HG02759 (cell line): Measurements from ENCODE around the gene CTNNBL1.

ENCODE experiments used
- ATAC-seq: cut with Tn5 transposase; IDR thresholded peaks from one replicate; pipeline ENCODE4 v1.9.1; 2021; ENCODE audit warnings: mild to moderate bottlenecking, moderate library complexity; ENCODE audit not compliant: unreplicated experiment

Gene CTNNBL1

DNA sequence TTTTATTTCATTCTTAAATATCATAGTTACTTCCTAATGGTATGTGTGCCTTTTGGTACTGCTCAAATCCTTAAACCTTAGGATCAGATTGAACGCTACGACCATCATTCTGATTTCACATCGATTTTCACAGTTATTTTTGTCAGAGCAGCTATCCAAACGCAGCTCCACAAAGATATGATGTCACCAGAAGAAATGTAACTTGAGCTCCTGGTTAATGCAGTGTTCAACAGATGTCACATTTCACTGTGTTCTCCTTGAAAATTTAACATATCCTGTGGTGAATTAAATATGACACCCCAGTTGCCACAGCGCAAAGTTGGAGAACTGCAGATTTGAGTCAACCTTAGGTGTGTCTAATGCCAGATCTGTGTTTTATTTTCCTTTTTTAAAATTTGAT is 81.4 kb downstream of the CTNNBL1 start:
- no peak for ATAC-seq

DNA sequence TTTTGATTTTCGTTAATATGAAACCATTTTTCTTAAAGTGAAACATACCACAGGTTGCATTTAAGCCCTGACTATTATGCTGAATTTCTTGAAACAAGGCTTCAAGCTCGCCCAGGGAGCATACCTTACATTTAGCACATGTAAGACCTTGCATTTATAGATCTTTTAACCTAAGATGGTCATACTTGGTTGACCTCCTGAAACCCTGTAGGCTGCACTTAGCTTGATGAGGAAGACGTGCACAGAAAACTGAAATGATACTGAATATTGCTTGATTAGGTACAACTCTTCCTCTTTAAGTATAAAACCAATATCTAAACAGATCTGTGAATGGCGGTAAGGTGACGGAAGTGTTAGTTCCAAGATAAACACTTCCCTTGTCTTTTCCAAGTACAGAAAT is 82.2 kb downstream of the CTNNBL1 start:
- ATAC-seq: no peak

GRCh38 chr20:37776526-37776925 is 82.7 kb downstream of the CTNNBL1 start:
- no peak for ATAC-seq

- ATAC-seq: no peak
Observed at GRCh38 chr20:37777012-37777950, 83.5 kb downstream of the CTNNBL1 start.

GRCh38 chr20:37777988-37778659 is 84.3 kb downstream of the CTNNBL1 start:
- ATAC-seq: no peak

- ATAC-seq: no peak
Observed at GRCh38 chr20:37781626-37782025, 87.8 kb downstream of the CTNNBL1 start.

DNA sequence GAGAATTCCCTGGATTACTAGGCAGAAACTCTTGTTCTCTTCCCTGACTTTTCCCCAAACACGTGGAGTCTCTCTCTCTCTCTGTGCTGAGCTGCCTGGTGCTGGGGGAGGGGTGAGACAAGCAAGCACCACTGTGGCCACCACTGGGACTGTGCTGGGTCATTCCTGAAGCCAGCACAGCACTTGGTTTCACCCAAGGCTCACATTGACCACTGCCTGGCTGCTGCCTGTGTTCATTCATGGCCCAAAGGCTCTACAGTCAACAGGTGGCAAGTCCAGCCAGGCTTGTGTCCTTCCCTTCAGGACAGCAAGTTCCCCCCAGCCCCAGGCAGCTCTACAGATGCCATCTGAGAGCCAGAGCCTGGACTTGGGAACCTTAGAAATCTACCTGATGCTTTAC is 92.2 kb downstream of the CTNNBL1 start:
- ATAC-seq: no peak

GRCh38 chr20:37789408-37789807 is 95.6 kb downstream of the CTNNBL1 start:
- ATAC-seq: no peak

DNA sequence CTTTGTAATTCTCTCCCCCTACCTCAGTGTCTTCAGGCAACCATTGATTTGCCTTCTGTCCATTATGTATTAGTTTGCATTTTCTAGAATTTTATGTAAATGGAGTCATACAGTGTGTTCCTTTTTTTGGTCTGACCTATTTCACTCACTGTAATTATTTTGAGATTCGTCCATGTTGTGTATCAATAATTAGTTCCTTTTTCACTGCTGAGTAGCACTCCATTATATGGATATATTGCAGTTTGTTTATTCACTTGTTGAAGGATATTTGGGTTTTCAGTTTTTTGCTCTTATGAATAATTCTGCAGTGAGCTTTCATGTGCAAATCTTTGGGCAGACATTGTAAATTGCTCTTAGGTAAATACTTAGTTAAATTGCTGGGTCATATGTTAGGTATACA is 97.1 kb downstream of the CTNNBL1 start:
- ATAC-seq: no peak

- ATAC-seq: no peak
Observed at GRCh38 chr20:37796121-37796520, 102.3 kb downstream of the CTNNBL1 start.

DNA sequence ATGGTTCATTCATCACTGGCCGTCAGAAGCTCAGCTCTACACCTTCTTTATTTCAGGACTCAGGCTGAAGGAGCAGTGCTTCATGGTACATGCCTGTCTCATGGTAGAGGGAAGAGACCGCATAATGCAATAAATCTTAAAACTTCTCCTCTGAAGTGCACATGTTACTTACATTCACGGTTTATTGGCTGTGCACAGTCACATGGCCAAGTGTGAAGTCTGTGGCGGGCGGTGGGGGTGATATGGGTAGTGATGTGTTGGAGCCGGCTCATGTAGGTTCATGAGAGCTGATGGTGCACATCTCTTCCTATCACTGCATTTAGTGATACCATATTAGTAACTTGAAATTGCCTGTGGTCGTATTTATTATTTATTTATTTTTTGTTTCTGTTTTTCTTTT is 102.9 kb downstream of the CTNNBL1 start:
- ATAC-seq: no peak

DNA sequence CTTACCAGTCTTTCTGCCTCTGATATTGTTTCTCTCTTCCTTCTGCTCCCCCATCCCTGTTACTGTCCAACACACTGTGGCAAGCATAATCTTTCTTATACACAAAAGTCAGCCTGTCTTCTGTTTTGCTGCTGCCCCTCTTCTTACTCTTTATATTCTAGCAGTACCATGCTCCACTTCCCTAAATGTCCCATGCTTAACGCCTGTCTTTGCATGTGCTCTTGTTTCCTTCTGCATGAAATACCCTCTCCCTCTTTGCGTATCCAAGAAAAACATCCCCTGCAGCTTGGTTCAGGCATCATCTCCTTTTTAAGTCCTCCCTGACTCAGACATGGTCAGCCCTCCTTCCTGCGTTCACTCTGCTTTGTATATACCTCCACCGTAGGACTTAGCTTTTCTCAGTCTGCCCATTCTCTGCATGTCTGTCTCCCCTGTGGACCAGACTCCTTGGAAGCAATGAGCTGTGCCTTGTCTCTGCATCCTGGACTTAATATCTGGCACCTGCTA is 103.9 kb downstream of the CTNNBL1 start:
- no peak for ATAC-seq

DNA sequence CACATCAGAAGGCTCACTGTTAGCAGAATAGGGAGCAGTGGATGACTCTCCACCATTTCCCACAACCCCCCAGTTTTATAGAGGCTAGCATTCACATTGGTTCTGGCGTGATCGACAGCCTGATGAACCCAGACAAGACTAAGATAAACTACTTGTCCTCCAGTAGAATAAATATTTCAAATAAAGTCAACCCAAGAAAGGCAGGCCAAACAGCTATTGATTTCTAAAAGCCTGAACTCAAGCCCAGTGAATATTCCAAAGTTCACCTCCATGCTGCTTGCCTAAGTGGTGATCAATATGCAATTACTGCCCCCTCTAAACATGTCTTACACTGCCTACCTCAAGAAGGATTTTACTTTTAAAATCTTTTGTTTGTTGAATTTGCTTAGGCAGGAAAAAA is 104.5 kb downstream of the CTNNBL1 start:
- no peak for ATAC-seq

DNA sequence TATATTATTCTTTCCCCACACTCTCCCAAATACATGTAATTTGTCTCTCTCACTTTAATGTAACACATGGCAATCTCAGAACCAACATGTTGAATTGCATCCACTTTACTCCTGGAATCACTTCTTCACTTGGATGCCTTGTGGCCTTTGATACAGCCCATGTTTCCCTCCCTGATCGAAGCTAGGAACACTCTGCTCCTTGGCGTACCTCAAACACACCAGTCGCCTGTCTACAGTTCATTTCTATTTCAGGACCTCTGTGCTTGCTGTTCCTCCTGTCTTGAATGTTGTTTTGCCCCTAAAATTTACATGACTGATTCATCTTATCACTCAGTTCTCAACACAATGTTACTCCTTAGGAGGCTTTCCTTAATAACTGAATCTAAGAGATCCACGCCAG is 106.8 kb downstream of the CTNNBL1 start:
- ATAC-seq: no peak

DNA sequence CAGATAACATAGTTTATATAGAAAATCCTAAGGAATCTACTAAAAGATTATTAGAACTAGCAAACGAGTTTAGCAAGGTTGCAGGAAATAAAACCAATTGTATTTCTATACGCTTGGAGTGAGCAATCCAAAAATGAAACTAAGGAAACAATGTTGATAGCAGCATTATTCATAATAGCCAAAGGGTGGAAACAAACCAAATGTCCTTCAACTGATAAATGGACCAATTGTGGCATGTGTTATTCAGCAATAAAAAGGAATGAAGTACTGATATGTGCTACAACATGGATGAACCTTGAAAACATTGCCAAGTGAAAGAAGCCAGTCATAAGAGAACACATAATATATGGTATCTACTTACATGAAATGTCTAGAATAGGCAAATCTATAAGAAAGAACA is 108.1 kb downstream of the CTNNBL1 start:
- no peak for ATAC-seq

GRCh38 chr20:37803438-37804307 is 109.8 kb downstream of the CTNNBL1 start:
- peak; percentile 47 for ATAC-seq

DNA sequence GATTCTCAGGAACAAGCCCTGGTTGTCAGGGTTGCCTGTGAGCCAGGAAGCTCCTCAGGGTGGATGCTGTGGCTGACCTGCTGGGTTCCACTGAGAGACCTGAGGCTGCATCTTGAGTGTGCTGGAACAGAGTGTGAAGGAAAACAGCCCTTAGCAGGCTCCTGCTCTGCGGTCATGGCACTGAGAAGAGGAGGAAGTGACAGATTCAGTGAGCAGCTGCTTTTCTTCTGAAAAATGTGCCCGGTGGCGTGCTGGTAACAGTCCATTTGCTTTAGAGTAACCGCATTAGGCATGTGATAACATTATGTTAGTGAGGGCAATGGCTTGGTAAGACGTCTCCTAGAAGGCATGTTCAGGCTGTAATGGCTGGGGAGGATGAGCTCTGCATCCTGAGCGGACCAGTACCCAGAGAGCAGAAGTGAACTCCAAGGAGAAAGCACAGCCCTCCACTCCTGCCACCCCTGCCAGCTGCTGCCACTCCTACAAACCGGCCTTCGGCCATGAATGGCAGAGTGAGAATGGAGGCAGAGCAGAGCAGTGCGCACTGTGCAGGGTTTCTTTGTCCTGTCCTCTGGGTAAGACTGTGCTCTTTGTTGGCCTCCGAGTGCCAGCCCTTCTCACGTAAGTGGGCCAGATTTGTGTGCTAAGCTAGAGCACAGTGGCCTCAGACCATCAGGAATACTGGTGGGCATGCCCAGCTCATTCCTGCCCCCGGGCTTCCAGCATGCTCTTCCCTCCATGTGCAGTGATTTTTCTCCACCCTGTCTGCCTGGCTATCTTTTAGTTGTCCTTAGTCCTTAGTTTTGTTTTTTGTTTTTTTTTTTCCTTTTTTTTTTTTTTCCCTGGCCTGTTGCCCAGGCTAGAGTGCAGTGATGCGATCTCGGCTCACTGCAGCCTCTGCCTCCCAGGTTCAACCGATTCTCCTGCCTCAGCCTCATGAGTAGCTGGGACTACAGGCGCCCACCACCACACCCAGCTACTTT is 111.0 kb downstream of the CTNNBL1 start:
- peak; percentile 84 for ATAC-seq

- ATAC-seq: no peak
Observed at GRCh38 chr20:37807471-37808232, 113.8 kb downstream of the CTNNBL1 start.
